Activated CD4-positive, alpha-beta memory T cell treated with anti-CD3 and anti-CD28 coated beads for 36 hours (primary cell): ENCODE data around the gene FAHD2A. TPM values are rescaled to one million over a fixed set of nuclear protein-coding genes. Genes with fewer than 3 reads are reported as not detected.
A peak's percentile ranks its signal among the peaks of the same experiment; 100 is the strongest.
"Not testable (repeated sequence)": the region's sequence is repeated elsewhere in the genome, so short reads cannot be mapped to it uniquely, and the experiment has no call there.

ENCODE experiments used
- CTCF ChIA-PET: fragments of 350-600 bp; sonication (Branson Sonifier 250); formaldehyde crosslinking; loops from one replicate; lab custom pipeline; 2021; ENCODE audit warnings: antibody characterized with exemption, inconsistent platforms; lab: Charles Lee
- POLR2A ChIA-PET: fragments of 350-600 bp; sonication (Branson Sonifier 250); formaldehyde crosslinking; loops from one replicate; lab custom pipeline; 2021; ENCODE audit warnings: antibody characterized with exemption; lab: Charles Lee
- DNase-seq: peaks from one replicate; pipeline ENCODE4 v3.0.0-alpha.2; 2020
- H3K27ac Mint-ChIP-seq: one replicate; pipeline ENCODE4 v1.8.0; 2021; ENCODE audit warnings: mixed read lengths
- H3K27me3 Mint-ChIP-seq: one replicate; pipeline ENCODE4 v1.8.0; 2021; ENCODE audit warnings: mixed read lengths
- H3K36me3 Mint-ChIP-seq: one replicate; pipeline ENCODE4 v1.8.0; 2021; ENCODE audit warnings: mixed read lengths
- H3K4me1 Mint-ChIP-seq: one replicate; pipeline ENCODE4 v1.8.0; 2021; ENCODE audit warnings: low read depth, mixed read lengths
- H3K4me3 Mint-ChIP-seq: one replicate; pipeline ENCODE4 v1.8.0; 2021; ENCODE audit warnings: mild to moderate bottlenecking, mixed read lengths
- H3K9me3 Mint-ChIP-seq: one replicate; pipeline ENCODE4 v1.8.0; 2021; ENCODE audit warnings: mixed read lengths
- intact Hi-C: fragments of 100-400 bp; cut with micrococcal nuclease; formaldehyde crosslinking; loops from one replicate; pipeline ENCODE4 v1.15.1; 2023
- total RNA-seq, 2 experiments: library from RNA; stranded (reverse); gene quantifications; one replicate each; pipeline ENCODE4 v1.2.3, GENCODE V29; 2021

FAHD2A gene
- total RNA-seq, 2 experiments from 2014 or later, result 42.8 to 43.9 TPM

GRCh38 chr2:95401480-95401879 is 1.0 kb upstream of the FAHD2A start:
- H3K9me3 Mint-ChIP-seq, result no peaks in the 10 kb centered on the region
- H3K27ac Mint-ChIP-seq, result no peak overlapping the region
- POLR2A ChIA-PET, result no interaction called here

GRCh38 chr2:95402004-95402369 is 521 bp upstream of the FAHD2A start:
- not testable (repeated sequence) for H3K27me3 Mint-ChIP-seq, DNase-seq, H3K36me3 Mint-ChIP-seq, H3K9me3 Mint-ChIP-seq
- Mint-ChIP-seq H3K27ac (peak overlapping the region; percentile 64), H3K4me3 (peak overlapping the region; percentile 91), H3K4me1 (peaks cover 17% of the 10 kb centered on the region)
- POLR2A ChIA-PET, result interaction anchor here (1.6 kb wide), 1 partner anchor 237 kb away, joined by 3 read pairs; no protein-coding TSS in a partner anchor
- intact Hi-C loops, result loop anchor here (2.0 to 5.0 kb wide), 3 partner anchors 237 to 380 kb away; partner anchors contain the start of gene ZNF2
- CTCF ChIA-PET, result interaction anchor here (1.2 to 3.4 kb wide), 3 partner anchors 13 to 57 kb away, joined by 3 to 22 read pairs (median 13); no protein-coding TSS in a partner anchor

More at GRCh38 chr2:95401480-95401879, 1.0 kb upstream of the FAHD2A start:
- Mint-ChIP-seq H3K4me3 (peak overlapping the region; percentile 91), H3K36me3 (no peaks in the 10 kb centered on the region), H3K4me1 (peaks cover 17% of the 10 kb centered on the region), H3K27me3 (no peaks in the 10 kb centered on the region)
- intact Hi-C loops, result loop anchor here (5.0 kb wide), 1 partner anchor 379 kb away; no protein-coding TSS in a partner anchor
- DNase-seq, result no peak
- CTCF ChIA-PET, result interaction anchor here (1.2 to 3.4 kb wide), 3 partner anchors 12 to 56 kb away, joined by 3 to 22 read pairs (median 13); no protein-coding TSS in a partner anchor

GRCh38 chr2:95403204-95403721 is 755 bp downstream of the FAHD2A start:
- CTCF ChIA-PET, result interaction anchor here (0.8 to 3.4 kb wide), 4 partner anchors 10 to 281 kb away, joined by 3 to 22 read pairs (median 8); no protein-coding TSS in a partner anchor
- DNase-seq, result peak; percentile 65
- H3K27me3 Mint-ChIP-seq, H3K9me3 Mint-ChIP-seq, H3K36me3 Mint-ChIP-seq: not testable (repeated sequence)
- peak overlapping the region; percentile 91 for H3K4me3 Mint-ChIP-seq
- H3K4me1 Mint-ChIP-seq, result peaks cover 17% of the 10 kb centered on the region
- intact Hi-C loops, result loop anchor here (2.0 to 5.0 kb wide), 3 partner anchors 238 to 381 kb away; partner anchors contain the start of gene ZNF2
- H3K27ac Mint-ChIP-seq, result peak overlapping the region; percentile 68
- POLR2A ChIA-PET, result interaction anchor here (1.6 kb wide), 1 partner anchor 238 kb away, joined by 3 read pairs; no protein-coding TSS in a partner anchor

- Mint-ChIP-seq H3K4me3 (peak overlapping the region; percentile 91), H3K4me1 (peaks cover 17% of the 10 kb centered on the region)
- H3K27me3 Mint-ChIP-seq, H3K36me3 Mint-ChIP-seq, DNase-seq, H3K9me3 Mint-ChIP-seq, POLR2A ChIA-PET, H3K27ac Mint-ChIP-seq: not testable (repeated sequence)
- intact Hi-C loops, result loop anchor here (2.0 to 5.0 kb wide), 3 partner anchors 239 to 382 kb away; partner anchors contain the start of gene ZNF2
- CTCF ChIA-PET, result interaction anchor here (0.8 to 3.4 kb wide), 3 partner anchors 11 to 282 kb away, joined by 3 to 22 read pairs (median 3); no protein-coding TSS in a partner anchor
Observed at GRCh38 chr2:95403824-95404223, 1.3 kb downstream of the FAHD2A start.

- H3K9me3 Mint-ChIP-seq, CTCF ChIA-PET, H3K27me3 Mint-ChIP-seq, H3K4me3 Mint-ChIP-seq, H3K36me3 Mint-ChIP-seq, DNase-seq, H3K27ac Mint-ChIP-seq, POLR2A ChIA-PET: not testable (repeated sequence)
- intact Hi-C loops, result loop anchor here (5.0 kb wide), 1 partner anchor 382 kb away; no protein-coding TSS in a partner anchor
- H3K4me1 Mint-ChIP-seq, result peaks cover 17% of the 10 kb centered on the region
Observed at GRCh38 chr2:95404676-95405075, 2.2 kb downstream of the FAHD2A start.

GRCh38 chr2:95411239-95411638 is 8.7 kb downstream of the FAHD2A start:
- H3K27me3 Mint-ChIP-seq, CTCF ChIA-PET, H3K4me3 Mint-ChIP-seq, H3K4me1 Mint-ChIP-seq, intact Hi-C loops, DNase-seq, H3K9me3 Mint-ChIP-seq, POLR2A ChIA-PET, H3K27ac Mint-ChIP-seq: not testable (repeated sequence)
- H3K36me3 Mint-ChIP-seq, result peaks cover 12% of the 10 kb centered on the region

- intact Hi-C loops, H3K27me3 Mint-ChIP-seq, H3K36me3 Mint-ChIP-seq, H3K4me3 Mint-ChIP-seq, H3K9me3 Mint-ChIP-seq, POLR2A ChIA-PET, H3K4me1 Mint-ChIP-seq, H3K27ac Mint-ChIP-seq: not testable (repeated sequence)
- CTCF ChIA-PET, result interaction anchor here (0.6 kb wide), 1 partner anchor 21 kb away, joined by 3 read pairs; no protein-coding TSS in a partner anchor
- DNase-seq, result peak; percentile 76
Observed at GRCh38 chr2:95414015-95414594, 11.6 kb downstream of the FAHD2A start.

- DNase-seq, H3K27ac Mint-ChIP-seq, H3K9me3 Mint-ChIP-seq, H3K36me3 Mint-ChIP-seq, POLR2A ChIA-PET, H3K4me1 Mint-ChIP-seq, intact Hi-C loops, H3K4me3 Mint-ChIP-seq, H3K27me3 Mint-ChIP-seq: not testable (repeated sequence)
- CTCF ChIA-PET, result interaction anchor here (1.1 kb wide), 1 partner anchor 13 kb away, joined by 3 read pairs; no protein-coding TSS in a partner anchor
Observed at GRCh38 chr2:95415138-95415537, 12.6 kb downstream of the FAHD2A start.

GRCh38 chr2:95415561-95415960 is 13.1 kb downstream of the FAHD2A start:
- H3K4me3 Mint-ChIP-seq, H3K9me3 Mint-ChIP-seq, H3K36me3 Mint-ChIP-seq, H3K27ac Mint-ChIP-seq, POLR2A ChIA-PET, H3K27me3 Mint-ChIP-seq, intact Hi-C loops, DNase-seq, H3K4me1 Mint-ChIP-seq: not testable (repeated sequence)
- CTCF ChIA-PET, result interaction anchor here (1.1 kb wide), 1 partner anchor 14 kb away, joined by 3 read pairs; no protein-coding TSS in a partner anchor

GRCh38 chr2:95427196-95427867 is 24.8 kb downstream of the FAHD2A start:
- H3K4me1 Mint-ChIP-seq, H3K27me3 Mint-ChIP-seq, CTCF ChIA-PET, H3K4me3 Mint-ChIP-seq, H3K9me3 Mint-ChIP-seq, DNase-seq, H3K27ac Mint-ChIP-seq, H3K36me3 Mint-ChIP-seq, intact Hi-C loops, POLR2A ChIA-PET: not testable (repeated sequence)

GRCh38 chr2:95429748-95430467 is 27.4 kb downstream of the FAHD2A start:
- POLR2A ChIA-PET, DNase-seq, H3K4me1 Mint-ChIP-seq, H3K27ac Mint-ChIP-seq, CTCF ChIA-PET, H3K36me3 Mint-ChIP-seq, H3K27me3 Mint-ChIP-seq, intact Hi-C loops, H3K9me3 Mint-ChIP-seq, H3K4me3 Mint-ChIP-seq: not testable (repeated sequence)
